T-helper 1 cell (primary cell): ENCODE measurements around the gene TMEM138.

Experiments
- DNase-seq, 5 donors: peaks; one replicate each; pipeline ENCODE4 v3.0.0-alpha.2; 2012 to 2020
- total RNA-seq, 4 donors: gene quantifications; one replicate each; lab custom pipeline; 2026; lab: John Stamatoyannopoulos, UW

TMEM138 gene
- 25.1 to 45.1 (median 38.5) reads per million in 4 donors for total RNA-seq

- DNase-seq = peak; percentile 74 to 95 (median 81)
These were observed at the start of gene TMEM138, which contains the start of gene CYB561A3 for GRCh38 chr11:61361741-61362541. Gene TMEM138 (plus strand): TSS chr11:61362374. CDS start chr11:61364391, 2,017 bp downstream. Gene CYB561A3 (minus strand): TSS chr11:61361882. CDS start chr11:61356713, 5,169 bp downstream.

GRCh38 chr11:61315260-61315659, 46.9 kb upstream of the TMEM138 start:
- DNase-seq = no peak

GRCh38 chr11:61325649-61326414, 36.3 kb upstream of the TMEM138 start:
- DNase-seq = no peak

- DNase-seq = no peak
These were observed 34.5 kb upstream of the TMEM138 start for GRCh38 chr11:61327669-61328071.

- DNase-seq = no peak
These were observed 33.8 kb upstream of the TMEM138 start for GRCh38 chr11:61328351-61328750.

GRCh38 chr11:61329871-61330270, 32.3 kb upstream of the TMEM138 start:
- no peak for DNase-seq

- DNase-seq = no peak
These were observed 30.5 kb upstream of the TMEM138 start for GRCh38 chr11:61331651-61332050.

- no peak for DNase-seq
These were observed 29.8 kb upstream of the TMEM138 start for GRCh38 chr11:61332281-61332796.

- DNase-seq = peak; percentile 93 to 97 (median 94)
These were observed 29.2 kb upstream of the TMEM138 start, which contains the start of the genes DDB1 and TKFC for GRCh38 chr11:61332797-61333549. Gene DDB1 (minus strand): TSS chr11:61333105. CDS start chr11:61332968, 137 bp downstream. Gene TKFC (plus strand): TSS chr11:61333228. CDS start chr11:61334729, 1,501 bp downstream.

GRCh38 chr11:61333550-61334433, 28.4 kb upstream of the TMEM138 start:
- DNase-seq = no peak

- DNase-seq = no peak
These were observed 27.5 kb upstream of the TMEM138 start for GRCh38 chr11:61334434-61335354.

GRCh38 chr11:61335355-61335710, 26.8 kb upstream of the TMEM138 start:
- no peak for DNase-seq

GRCh38 chr11:61336171-61336935, 25.8 kb upstream of the TMEM138 start:
- DNase-seq = peak; percentile 61 to 88 (median 75)

GRCh38 chr11:61337706-61338470, 24.3 kb upstream of the TMEM138 start:
- no peak for DNase-seq

GRCh38 chr11:61338783-61339489, 23.2 kb upstream of the TMEM138 start:
- no peak for DNase-seq

- no peak for DNase-seq
These were observed 22.7 kb upstream of the TMEM138 start for GRCh38 chr11:61339490-61339878.

- no peak for DNase-seq
These were observed 21.2 kb upstream of the TMEM138 start for GRCh38 chr11:61340979-61341378.

- no peak for DNase-seq
These were observed 20.5 kb upstream of the TMEM138 start for GRCh38 chr11:61341706-61342105.
